ENCODE data around the gene NFIB. TPM values are rescaled to one million over a fixed set of nuclear protein-coding genes. Genes with fewer than 3 reads are reported as not detected.

Gene NFIB
- total and polyA plus RNA-seq, 10 of the 15 experiments (the other 5 are each of a cell fraction or from before 2014, with no cell fraction given) = under 0.01 to 0.19 (median 0.05) TPM; not detected in 3

GRCh38 chr9:14147738-14148137 lies 166.2 kb downstream of the NFIB start:
- POLR2A ChIA-PET = no interaction called here
- FAIRE-seq (no peak), DNase-seq (ENCODE audit: low read depth, low spot score) (no peak), ATAC-seq (no peak)
- H3K27me3 ChIP-seq (replicated peaks in 1 of 2; ENCODE audit: control insufficient read depth in 2 of 2, insufficient read depth in 2 of 2, low read length in 1 of 2) = no peaks in the 10 kb centered on the region
- CTCF ChIA-PET = no interaction called here
- no peaks in the 10 kb centered on the region for H3K36me3 ChIP-seq (ENCODE audit: control insufficient read depth in 2 of 2, insufficient read depth in 2 of 2, low read length in 1 of 2)
- RAD21 ChIA-PET (ENCODE audit: unreplicated experiment) = interaction anchor here (1.1 kb wide), 1 partner anchor 205 kb away, joined by 3 read pairs; no protein-coding TSS in a partner anchor
- TF ChIP-seq PKNOX1 (IDR thresholded peaks at IDR 0.05) (no peak), NR2C2 (IDR thresholded peaks at IDR 0.05; ENCODE audit: borderline replicate concordance, control insufficient read depth, insufficient read length, low read depth) (no peak), MYC (IDR thresholded peaks at IDR 0.05; ENCODE audit: insufficient read depth, insufficient read length, insufficient replicate concordance, low read length, severe bottlenecking) (no peak), ZBTB33 (IDR thresholded peaks at IDR 0.05) (no peak), NFIC (IDR thresholded peaks at IDR 0.05; ENCODE audit: low read depth, low read length) (no peak), SPI1 (IDR thresholded peaks at IDR 0.05; ENCODE audit: borderline replicate concordance, insufficient read depth, low read depth, low read length) (no peak)
- no peak overlapping the region for H3K27ac ChIP-seq (ENCODE audit: control insufficient read depth, insufficient read depth)
- H3K4me3 ChIP-seq = no peak overlapping the region
- H3K79me2 ChIP-seq (ENCODE audit: control insufficient read depth, insufficient read depth, low read length) = no peaks in the 10 kb centered on the region
- SMC1A ChIA-PET (ENCODE audit: uncharacterized antibody, unreplicated experiment) = no interaction called here
- H3K4me2 ChIP-seq (ENCODE audit: control insufficient read depth, insufficient read depth) = no peak overlapping the region
- no peaks in the 10 kb centered on the region for H3K4me1 ChIP-seq (ENCODE audit: control insufficient read depth, insufficient read depth, low read length)
- in situ Hi-C loops (cut with MboI) (no loop called here), intact Hi-C loops (cut with micrococcal nuclease; ENCODE audit: unreplicated experiment) (no loop called here)
- WGBS (ENCODE audit: insufficient coverage, insufficient replicate concordance, low lambda C conversion rate, missing lambda C conversion rate) = 0% methylated on average over 1 of the region's 1 CpG
- BruUV-seq (replicated peaks) = no TSS peak
- no peaks in the 10 kb centered on the region for H3K9me3 ChIP-seq (replicated peaks; ENCODE audit: control insufficient read depth, insufficient read depth, low read length)
- H4K20me1 ChIP-seq (ENCODE audit: control insufficient read depth, insufficient read depth) = no peaks in the 10 kb centered on the region
- no peak overlapping the region for H3K9ac ChIP-seq (ENCODE audit: control insufficient read depth, insufficient read depth, low read length)
- H2AFZ ChIP-seq (ENCODE audit: control insufficient read depth, low read depth, low read length) = no peak overlapping the region

Data from GM12878 (cell line).